Fibroblast of upper back skin (primary cell): ENCODE measurements around the gene LRMDA.

Experiments used
- DNase-seq: peaks from one replicate; pipeline ENCODE4 v3.0.0-alpha.2; 2013

Gene LRMDA

DNA sequence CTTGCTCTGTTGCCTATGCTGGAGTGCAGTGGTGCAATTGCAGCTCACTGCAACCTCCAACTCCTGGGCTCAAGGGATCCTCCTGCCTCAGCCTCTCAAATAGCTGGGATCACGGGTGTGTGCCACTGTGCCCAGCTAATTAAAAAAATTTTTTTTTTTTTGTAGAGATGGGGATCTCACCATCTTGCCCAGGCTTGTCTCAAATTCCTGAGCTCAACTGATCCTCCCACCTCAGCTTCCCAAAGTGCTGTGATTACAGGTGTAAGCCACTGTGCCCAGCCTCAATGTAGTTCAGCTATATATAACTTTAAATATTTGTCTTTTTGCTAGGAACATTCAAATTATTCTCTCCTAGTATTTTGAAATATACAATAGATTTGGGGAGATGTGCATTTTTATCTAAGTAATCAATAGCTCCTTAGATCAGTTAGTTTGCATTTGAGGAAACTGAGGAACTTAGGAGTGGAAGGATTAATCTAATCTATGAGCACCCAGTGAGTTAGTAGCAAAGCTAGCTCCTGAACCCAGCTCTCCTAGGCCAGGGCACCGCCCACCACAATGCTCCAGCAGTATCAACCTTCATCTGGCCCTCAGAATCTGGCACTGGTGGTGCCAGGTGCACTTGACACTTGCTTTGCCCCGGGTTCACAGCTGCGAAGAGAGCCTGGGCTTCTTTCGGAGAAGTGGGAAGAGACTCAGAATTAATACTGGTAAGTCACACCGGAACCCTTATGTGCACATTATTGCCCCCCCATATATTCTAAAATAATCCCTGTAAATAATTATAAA, 5.9 kb upstream of the LRMDA start:
- no peak for DNase-seq

DNA sequence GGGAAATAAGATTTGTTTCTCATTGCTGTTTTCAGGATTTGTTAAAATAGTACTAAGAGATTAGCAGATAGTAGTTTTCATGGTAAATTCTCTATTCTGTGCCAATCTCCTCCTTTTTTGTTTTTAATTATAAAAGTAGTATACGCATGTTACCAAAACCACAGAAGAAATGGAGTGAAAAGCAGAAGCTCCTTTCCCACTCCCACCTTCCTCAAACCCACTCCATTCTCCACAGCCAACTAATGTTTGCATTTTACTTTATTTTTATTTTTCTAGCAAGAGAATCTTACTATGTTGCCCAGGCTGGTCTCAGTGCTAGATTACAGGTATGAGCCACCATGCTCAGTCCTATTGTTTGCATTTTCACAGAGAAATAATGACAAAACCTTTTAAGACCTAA, 4.5 kb upstream of the LRMDA start:
- no peak for DNase-seq

DNA sequence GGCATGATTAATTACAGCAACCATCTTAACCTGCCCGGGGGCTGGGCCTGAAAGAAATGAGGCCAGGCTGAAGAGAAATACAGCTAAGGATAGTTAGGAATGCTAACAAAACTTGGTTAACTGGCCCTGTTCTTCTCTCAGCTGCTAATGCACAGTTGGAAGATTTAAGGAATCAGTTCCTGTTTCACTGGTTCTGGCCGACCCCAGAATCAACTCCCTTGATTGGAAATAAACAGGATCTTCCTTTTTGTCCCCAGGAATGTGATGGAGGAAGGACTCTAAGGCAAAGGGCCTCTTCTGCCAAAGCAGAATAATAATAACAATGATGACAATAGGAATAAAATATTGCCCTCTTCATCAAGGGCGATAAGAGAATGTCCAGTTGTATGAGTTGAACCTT, 3.5 kb upstream of the LRMDA start:
- no peak for DNase-seq

DNA sequence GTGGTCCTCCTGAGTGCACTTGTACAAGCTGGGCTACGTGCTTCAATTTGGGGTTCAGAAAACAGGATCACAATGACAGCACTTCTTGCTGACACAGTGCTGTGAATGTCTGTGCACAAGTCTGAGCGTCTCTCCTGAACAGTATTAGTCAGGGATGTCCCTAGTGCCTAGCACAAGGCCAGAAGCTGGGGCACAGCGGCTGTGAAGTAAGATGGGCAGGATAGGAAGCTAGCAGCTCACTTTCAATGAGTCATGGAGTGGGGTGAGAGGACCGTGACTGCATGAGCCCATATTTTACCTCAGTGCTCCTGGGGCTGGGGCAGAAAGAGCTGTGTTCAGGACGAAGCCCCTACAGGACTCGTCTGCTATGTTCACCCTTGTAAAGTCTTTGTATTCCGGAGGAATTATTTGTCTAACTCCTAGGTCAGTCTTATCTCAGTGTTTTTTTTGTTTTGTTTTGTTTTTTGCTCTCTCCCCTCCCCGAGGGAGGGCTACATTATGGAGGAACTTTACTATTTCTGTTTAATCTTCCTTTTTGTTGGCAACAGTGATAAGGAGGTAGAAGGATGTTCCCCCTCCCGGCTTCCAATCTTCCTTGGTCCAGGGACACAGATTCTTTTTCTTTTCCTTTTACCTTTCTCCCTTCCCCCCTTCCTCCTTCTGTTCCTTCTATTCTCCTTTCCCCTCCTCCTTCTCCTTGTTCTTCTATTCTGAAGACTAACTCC, 2.8 kb upstream of the LRMDA start:
- no peak for DNase-seq

DNA sequence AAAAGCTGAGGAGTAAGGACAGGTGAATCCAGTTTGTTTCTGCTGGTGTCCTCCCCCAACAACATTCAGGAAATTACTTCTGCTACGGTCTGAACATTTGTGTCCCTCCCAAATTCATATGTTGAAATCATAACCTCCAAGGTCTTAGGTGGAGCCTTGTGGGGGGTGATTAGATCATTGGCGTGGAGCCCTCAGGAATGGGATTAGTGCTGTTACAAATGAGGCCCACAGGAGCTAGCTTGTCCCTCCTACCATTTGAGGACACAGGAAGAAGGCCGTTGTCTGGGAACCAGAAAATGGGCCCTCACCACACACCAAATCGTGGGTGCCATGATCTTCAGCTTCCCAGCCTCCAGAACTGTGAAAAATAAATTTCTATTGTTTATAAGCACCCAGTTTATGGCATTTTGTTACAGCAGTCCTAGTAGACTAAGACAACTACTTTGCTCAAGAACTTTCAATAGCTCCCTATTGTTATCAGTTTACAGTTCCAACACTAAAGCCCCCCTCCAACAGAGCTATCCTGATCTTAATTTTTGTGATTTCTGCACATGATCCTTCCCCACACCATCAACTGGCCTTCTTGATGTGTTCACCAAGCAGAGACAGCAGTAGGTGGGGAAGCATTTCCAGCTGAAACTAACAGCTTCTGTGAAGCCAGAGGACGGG, 2.1 kb upstream of the LRMDA start:
- DNase-seq = no peak

DNA sequence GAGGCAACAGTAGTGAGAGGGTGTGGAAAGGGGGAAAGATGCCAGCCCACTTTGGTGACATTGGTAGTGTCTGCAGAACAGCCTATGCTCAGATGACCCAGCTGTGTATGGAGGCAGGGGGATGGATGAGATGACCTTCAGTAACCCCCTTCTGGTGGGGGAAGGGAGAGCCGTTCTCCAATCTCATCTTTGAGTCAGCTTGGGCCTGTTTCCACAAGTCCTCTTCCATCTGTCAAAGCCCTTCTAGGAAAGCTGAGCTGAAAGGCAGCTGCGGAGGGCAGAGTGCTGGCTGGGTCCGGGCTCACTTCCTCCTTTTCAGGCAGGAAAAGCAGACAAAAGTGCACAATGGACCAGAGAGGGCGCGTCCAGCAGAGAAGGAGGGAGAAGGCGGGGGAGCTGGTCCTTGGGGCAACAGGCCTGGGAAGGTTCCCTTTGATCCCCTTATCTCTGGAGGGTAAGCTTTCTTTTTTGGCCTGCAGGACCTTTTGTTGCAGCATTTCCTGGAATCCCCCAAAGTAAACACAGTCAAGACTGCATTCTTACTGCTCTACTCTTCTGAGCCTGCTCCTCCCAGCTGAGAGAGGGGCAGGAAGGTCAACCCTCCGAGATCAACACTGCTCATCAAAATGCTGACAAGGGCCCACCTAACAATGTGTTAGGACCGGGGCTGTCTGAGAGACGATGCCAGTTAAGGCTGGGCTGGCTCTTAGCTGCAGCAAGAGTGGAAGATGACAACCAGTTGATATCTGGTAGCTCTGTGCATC, 1.2 kb upstream of the LRMDA start:
- DNase-seq = no peak

DNA sequence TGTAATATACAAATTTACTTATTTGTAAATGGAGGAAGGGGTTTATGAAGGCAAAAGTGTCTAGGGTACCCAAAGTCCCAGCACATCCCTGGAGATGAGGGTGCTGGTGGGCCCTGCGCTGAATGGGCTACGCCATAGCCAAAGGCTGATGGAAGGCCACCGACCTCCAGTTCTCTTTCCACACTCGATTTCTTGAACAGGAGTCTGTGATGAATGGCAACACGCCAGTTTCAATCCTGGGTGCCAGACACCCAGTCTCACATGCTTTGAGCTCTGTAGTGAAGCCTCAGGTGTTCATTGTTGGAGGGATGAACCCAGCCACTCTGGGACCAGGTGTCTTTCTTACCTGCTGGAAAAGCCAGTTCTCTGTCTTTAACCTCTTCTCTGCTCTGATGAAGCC, 752 bp downstream of the LRMDA start:
- DNase-seq = no peak

DNA sequence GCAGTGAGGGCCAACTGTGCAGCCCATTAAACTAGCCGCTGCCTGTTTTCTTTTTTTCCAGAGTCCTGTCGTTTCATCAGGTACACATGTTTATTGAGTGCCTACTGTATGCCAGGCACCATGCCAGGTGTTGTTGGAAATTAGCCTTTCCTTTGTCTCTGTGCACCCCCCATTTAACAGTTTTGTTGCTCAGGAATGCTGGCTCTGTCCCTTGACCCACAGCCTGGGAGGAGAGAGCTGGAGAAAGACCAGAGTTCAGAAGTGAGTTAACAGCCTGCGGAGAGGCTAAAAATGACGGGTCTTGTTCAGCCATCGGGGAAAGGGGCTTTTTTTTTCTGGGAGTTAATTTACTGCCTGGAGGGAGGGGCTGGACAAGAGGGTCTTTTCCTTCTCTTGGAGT, 1.3 kb downstream of the LRMDA start:
- no peak for DNase-seq

DNA sequence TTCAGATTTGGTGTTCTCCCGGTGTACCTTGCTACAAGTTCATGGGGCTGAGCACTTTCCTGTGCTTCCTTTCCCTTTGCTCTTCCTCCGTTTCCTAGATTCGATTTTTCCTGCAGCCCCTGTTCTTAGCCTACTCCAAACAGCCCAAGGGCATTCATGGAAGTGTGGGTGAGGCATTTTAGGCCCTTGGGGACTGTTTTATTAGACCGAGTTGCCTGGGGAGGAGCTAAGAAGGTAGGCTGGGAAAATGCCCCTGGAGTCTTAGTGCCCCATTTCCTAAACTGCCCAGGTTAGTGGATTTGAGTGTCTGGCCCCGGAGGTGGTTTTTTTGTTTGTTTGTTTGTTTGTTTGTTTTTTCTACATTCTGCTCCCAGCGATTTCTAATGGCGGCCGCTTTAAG, 1.8 kb downstream of the LRMDA start:
- no peak for DNase-seq

DNA sequence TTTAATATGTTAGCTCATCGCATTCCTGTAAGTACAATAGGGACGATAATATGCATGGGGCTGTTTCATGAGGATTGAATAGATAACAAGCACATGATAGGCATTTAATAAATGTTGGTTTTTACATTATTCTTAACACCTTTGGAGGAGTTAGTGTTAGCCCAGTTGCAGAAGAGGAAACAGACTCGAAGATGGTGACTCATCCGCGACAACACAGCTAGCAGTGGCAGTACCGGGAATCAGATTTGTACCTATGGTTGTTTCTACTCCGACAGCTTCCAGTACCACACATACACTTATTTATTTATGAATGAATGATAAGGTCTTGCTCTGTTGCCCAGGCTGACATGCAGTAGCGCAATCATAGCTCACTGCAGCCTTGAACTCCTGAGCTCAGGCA, 2.9 kb downstream of the LRMDA start:
- no peak for DNase-seq

DNA sequence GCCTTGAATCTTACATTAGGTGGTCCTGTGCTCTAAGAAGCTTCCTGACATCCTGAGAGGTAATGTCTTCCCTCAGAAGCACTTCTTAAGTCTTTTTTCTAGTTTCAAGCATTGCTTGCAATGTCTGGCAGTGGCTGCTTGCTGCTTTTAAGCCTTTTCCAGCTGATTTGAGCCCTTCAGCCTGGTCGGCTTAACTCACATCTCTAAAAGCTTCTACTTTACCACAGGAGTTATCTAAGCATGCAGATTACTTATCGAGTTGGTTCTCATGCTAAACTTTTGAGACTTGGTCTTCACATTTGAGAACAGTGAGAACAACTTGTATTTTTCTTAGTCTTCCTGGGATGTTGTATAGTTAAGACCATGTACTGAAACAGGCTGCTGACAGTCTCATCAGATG, 3.9 kb downstream of the LRMDA start:
- DNase-seq = no peak

DNA sequence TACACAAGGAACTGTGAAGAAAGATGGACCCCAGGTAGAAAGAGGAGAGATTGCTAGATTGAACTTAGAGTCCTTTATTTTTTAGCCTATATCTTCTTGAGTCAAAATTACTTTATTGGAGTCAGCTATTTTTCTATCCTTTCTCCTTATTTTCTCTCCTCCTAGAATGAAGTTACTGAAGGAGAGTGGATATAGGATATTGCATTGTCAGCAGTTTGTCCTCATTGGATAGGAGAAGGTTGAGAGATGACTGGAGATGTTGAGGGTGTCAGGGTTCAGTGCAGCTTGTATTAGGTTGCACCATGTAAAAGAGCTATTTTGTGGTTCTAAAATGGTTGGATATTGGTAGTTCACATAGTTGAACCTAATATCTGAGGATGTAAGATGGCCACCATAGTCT, 5.5 kb downstream of the LRMDA start:
- no peak for DNase-seq

DNA sequence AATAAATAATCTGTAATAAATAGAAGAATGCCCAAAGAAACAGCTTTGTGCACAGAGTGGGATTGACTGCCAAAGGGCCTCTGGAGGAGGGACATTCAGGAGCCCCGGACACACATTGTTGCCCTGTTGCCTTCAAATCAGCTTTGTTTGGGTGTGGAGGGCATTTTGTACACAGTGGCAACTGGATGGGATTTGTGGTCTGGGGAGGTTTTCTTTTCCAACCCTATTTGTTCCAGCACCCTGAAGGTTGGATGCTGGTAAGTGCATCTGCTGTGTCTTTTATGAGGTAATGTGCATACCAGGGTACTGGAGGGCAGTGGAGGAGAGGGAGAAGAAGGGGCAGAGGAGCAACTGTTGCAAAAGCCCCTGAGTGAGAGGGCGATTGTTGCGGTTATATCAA, 6.3 kb downstream of the LRMDA start:
- DNase-seq = no peak

DNA sequence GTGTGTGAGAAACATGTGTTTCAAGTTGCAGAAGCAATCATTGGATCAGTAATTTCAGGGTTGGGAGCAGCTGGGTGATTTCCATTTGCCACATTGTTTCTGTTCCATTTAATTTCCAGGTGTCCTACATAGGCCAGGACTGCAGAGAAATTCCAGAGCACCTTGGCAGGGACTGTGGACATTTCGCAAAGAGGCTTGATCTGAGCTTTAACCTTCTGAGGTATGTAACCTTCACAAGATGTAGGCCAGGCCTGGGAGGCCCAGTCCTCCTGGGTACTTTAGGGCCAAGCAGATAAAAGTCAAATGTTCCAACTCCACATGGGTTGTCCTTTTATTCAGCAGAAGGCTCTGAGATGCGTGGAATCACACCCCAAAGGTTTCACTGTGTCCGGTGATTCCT, 6.9 kb downstream of the LRMDA start:
- DNase-seq = no peak

DNA sequence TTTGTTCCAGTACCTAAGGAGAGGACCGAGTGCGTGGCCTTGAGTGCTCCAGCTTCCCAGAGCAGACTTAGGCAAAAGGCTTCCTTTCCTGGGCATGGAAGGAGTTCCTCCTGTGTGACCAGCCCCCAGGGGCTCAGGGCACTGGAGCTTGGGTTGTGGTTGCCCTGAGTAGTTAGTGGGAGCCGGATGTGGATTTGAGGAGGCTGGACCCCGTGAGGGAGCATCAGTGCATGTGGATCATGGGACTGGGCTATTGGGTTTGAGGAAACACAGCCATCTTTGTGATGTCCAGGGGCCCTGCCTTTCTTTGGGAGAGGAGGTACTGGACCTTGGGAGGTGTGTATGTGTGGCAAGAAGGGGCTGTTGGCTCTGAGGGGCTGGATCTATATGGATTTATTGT, 8.4 kb downstream of the LRMDA start:
- no peak for DNase-seq

DNA sequence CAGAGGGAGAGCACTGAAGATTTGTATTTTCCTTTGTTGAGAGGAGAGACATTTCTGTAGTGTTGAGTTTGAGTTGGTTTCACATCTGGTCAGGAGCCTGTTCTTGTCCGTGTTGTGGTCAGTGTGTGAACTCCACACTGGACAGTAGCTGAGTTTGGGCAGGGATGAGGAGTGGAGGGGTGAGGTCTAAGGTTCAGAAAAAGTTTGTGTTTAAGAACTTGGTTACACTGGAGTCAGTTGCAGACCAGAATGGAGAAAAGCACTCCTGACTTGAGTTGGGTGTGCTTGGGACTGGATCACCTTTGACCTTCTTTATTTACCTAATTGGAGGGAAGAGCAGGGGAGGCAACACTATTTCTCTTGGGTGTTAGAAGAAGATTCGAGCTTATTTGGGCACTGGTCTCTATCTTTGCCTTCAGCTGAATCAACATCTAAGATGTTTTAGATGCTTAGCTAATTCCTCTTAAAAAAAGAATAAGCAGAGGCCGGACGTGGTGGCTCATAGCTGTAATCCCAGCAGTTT, 8.9 kb downstream of the LRMDA start:
- DNase-seq = no peak

DNA sequence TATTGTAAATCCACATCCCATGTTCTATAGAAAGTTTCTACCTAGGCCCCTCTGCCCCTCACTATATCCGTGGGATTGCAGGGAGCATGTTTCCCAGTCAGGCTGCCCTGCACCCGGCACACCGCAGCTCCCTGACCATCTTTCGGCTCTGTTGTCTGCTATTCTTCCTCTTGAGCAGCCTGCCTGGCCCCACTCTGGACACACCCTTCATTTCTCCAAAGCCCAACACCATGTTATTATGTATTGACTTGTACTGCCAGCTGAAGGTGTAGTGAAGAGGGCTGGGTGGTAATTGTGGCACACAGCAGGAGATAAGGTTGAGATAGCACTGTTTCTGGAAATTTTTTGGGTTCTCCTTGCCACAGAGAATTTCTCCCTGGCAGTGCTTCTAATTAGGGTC, 9.8 kb downstream of the LRMDA start:
- DNase-seq = no peak

DNA sequence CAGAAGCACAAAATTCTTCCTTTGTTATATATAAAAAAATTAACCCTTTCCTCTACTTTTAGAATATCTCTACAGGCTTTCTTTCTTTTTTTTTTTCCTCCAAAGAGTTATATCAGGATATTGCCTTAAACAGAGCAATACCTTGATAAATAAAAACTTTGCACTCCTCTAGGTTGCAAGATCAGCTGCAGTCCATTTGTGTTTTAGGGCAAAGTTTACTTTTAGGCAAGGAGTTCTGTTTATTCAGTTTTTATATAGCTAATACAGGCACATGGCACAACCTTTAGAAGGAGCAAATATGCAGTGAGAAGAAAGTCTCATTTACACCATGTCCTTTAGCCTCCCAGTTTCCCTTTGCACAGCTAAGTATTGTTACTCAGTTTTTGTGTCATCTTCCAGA, 10.3 kb downstream of the LRMDA start:
- no peak for DNase-seq

DNA sequence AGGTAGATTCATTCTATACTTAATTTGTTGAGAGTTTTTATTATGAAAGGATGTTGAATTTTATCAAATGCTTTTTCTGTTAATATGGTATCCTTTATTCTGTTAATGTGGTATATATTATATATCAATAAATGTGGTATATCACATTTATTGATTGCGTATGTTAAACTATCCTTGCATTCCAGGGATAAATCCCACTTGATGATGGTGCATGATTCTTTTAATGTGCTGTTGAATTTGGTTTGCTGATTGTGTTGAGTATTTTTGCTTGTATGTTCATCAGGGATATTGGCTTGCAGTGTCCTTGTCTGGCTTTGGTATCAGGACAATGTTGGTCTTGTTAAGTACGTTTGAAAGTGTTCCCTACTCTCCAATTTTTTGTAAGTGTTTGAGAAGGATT, 11.9 kb downstream of the LRMDA start:
- no peak for DNase-seq

DNA sequence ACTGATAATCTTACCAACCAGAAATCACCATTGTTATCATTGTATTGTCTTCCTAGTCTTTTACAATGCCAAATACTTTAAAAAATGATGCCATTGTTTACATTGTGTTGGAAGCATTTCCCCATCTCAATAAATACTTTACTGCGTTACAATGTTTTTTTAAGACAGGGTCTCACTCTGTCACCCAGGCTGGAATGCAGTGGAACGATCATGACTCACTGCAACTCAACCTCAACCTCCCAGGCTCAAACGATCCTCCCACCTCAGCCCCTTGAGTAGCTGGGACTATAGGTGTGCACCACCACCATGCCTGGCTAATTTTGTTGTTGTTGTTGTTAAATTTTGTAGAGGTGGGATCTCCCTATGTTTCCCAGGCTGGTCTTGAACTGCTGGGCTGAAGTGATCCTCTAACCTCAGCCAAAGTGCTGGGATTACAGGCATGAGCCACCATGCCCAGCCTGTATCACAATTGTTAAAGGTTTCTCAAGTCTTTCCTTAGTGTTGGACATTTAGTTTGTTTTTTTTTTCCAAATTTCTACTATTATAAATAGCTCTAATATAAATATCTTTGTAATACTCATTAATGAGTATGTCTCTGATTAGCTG, 13.5 kb downstream of the LRMDA start:
- DNase-seq = no peak

DNA sequence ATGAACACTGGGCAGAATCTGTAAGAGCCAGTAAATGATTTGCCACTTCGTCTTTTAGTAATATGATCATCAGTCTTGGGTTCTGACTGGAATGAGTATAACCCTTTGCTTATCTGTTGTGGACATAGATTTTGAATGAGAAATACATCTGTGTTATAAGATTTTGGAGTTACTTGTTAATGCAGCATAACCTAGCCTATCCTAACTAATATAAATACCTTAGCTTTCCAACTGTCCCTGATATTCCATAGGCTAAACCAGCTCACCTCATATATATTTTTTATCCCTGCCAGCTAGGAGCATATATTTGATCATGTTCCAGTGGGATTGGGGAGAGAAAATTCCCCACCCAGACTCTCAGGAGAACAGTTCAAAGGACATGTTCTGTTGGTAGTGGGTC, 15.1 kb downstream of the LRMDA start:
- no peak for DNase-seq

DNA sequence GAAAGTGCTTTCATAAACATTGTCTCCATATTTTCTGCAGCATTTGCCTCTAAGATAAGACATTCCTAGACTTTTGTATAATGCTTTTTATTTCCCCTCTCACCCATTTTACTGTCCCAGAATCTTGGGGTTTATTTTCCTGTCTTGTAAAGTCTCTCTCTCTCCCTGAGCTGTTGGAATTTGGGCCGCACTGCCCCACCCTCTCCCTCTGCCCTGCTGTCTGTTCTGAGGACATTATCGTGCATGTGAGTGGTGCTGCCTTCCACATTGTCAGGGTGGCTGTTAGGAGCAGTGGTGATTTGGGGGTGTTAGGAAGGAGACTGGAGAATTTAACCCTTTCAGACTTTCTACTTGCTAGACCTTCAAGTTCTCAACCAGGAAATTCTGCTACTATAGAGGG, 16.7 kb downstream of the LRMDA start:
- no peak for DNase-seq
